Non-pigmented ciliary epithelial cell (primary cell): ENCODE measurements around the gene CDH26.

Experiments used
- DNase-seq: peaks from one replicate; pipeline ENCODE4 v3.0.0-alpha.2; 2010; ENCODE audit warnings: low read depth

Gene CDH26

GRCh38 chr20:60063739-60064380, 105.6 kb downstream of the CDH26 start:
- no peak for DNase-seq
